ENCODE measurements around the gene PRPS1L1. TPM values are rescaled to one million over a fixed set of nuclear protein-coding genes. Genes with fewer than 3 reads are reported as not detected.

The PRPS1L1 gene
- total RNA-seq, 1 donor from 2014 or later: not detected

DNA sequence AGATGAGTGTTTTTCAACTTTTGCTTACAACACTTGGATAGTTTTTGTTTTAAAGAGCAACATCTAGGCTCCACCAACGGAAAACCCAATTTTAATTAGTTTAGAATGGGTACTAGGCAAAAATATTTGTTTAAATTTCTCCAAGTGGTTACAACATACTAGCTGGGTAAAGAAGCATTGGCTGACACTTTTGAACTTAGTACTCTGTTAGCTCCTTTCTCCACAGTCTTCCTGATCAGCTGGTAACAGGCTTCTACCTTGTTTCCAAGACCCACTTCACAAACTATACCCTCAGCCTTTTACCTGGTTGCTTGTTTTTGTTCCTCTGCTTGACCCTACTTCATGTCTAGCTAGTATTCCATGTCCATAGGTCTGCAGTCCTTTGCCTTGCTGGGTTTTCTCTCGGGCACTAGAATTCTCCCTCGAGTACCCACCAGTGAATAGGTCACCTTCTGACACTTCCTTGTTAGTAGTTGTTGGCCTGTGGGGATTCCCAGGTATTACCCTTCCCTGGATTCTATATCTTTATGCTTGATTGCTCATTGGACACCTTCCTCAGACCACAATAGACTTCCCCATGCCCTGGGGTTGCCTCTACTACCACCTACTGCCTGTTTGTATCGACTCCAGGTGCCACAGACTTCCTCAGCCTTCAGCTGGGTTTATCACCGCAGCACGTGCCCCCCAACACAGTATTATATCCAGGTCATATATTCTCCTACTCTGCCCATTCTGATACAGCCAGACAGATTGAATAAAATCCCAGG is 42.0 kb downstream of the PRPS1L1 start:
- ATAC-seq (no peak), DNase-seq (ENCODE audit: missing footprints) (no peak)
- intact Hi-C loops (cut with DNase I): loop anchor here (10.0 kb wide), 1 partner anchor 239 kb away; no protein-coding TSS in a partner anchor

DNA sequence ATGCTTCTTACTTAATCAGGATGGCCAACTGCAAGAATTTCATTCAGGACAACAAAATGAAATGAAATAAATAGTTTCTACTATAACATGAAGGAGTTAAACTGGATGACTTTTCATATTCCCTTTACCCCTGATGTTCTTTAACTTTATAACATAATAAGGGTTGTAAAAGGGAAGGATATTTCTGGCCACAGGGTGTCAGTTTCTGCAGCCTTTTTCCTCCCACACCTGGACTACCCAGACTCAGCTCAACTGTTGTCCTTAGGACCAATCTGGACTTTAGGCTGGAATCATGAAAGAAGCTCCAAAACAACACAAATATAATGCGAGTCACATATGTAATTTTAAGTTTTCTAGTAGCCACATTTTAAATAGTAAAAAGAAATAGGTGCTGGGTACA is 43.4 kb downstream of the PRPS1L1 start:
- no peak for DNase-seq (ENCODE audit: missing footprints)

DNA sequence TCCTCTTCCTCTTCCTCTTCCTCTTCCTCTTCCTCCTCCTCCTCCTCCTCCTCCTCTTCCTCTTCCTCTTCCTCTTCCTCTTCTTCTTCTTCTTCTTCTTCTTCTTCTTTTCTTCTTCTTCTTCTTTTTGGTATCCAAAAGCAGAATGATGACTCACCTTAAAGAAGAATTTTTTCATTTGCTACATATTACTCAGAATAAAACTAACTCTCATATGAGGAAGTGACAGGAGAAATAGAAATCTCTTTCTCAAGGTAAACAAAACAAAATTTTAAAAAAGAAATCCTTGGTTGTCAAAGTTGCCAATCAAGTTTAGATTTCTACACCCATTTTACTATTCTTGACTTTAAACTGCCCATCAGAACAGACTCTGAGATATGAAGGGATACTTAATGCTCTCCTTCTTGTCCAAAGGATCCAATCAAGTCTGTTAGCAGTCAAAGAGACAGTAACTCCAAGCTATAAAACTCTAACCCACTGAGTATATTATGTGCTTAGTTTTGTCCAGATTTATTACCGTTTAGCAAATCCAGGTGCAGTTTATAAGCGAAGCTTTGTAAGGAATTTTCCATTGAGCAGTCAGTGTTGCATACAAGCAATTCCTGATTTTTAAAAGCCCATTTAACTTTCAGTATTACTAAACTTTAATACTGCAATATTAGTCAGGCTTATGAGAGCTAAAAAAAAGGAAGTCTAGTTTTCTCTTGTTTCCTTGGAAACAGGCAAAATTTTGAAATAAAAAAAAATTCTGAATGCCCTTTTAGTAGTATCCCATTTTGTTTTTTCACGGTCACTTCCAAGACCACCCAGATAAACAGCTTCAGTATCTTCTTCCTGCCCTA is 44.2 kb downstream of the PRPS1L1 start:
- no peak for DNase-seq (ENCODE audit: missing footprints)
- ATAC-seq: no peak
- intact Hi-C loops (cut with DNase I): loop anchor here (10.0 kb wide), 1 partner anchor 241 kb away; no protein-coding TSS in a partner anchor

More for the DNA sequence above, 43.4 kb downstream of the PRPS1L1 start:
- no peak for ATAC-seq
- intact Hi-C loops (cut with DNase I): loop anchor here (10.0 kb wide), 1 partner anchor 241 kb away; no protein-coding TSS in a partner anchor

DNA sequence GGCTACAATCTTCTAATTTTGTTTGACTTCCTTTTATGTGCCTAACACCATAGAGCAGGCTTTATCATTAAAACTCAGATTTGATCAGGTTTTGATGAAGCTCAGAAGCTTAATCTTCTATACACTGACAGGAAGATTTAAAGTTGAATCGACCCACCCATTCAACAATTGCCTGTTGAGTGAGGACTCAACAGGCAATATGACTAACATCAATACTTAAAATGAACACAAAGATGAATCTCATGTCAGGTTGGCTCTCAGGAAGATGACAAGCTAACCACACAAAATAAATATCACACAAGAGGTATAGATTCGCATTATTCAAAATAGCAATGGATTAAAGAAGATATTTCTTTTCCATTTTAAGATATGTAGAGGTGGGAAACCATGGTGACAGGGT is 50.7 kb downstream of the PRPS1L1 start:
- intact Hi-C loops (cut with DNase I): no loop called here
- no peak for ATAC-seq
- DNase-seq (ENCODE audit: missing footprints): no peak

Other genes with a start within 250 kb of the PRPS1L1 start
- 46.7 TPM for gene SNX13, start 87.4 kb downstream of the PRPS1L1 start, total RNA-seq